ENCODE results near the gene BCL11A. TPM values are rescaled to one million over a fixed set of nuclear protein-coding genes. Genes with fewer than 3 reads are reported as not detected.
A peak's percentile ranks its signal among the peaks of the same experiment; 100 is the strongest.
"Not testable (repeated sequence)": the region's sequence is repeated elsewhere in the genome, so short reads cannot be mapped to it uniquely, and the experiment has no call there.

The BCL11A gene
- total and polyA plus RNA-seq, 2 experiments from 2014 or later, result 57.5 to 77.6 TPM

- 0 out of 2 replicates have a peak overlapping the region, but pooled peaks have one; percentile 40 for H3K4me2 ChIP-seq
- H3K9me2 ChIP-seq (ENCODE audit: insufficient read depth); ATAC-seq: not testable (repeated sequence)
Measured at GRCh38 chr2:60417210-60417609, 136.2 kb downstream of the BCL11A start.

GRCh38 chr2:60416221-60417008 is 137.0 kb downstream of the BCL11A start:
- H3K4me3 ChIP-seq, result no peak overlapping the region
- TF ChIP-seq STAT1 (IDR thresholded peaks at IDR 0.05; ENCODE audit: unreplicated experiment), result no peak
- TF ChIP-seq EZH2 (IDR thresholded peaks at IDR 0.05; ENCODE audit: low read depth, unreplicated experiment), result no peak
- TF ChIP-seq ZNF462 (CRISPR knock-in tag; IDR thresholded peaks at IDR 0.05), result no peak
- TF ChIP-seq CREB1 (CRISPR knock-in tag; IDR thresholded peaks at IDR 0.05; ENCODE audit: low read depth), result no peak
- no peak for TF ChIP-seq NANOG (IDR thresholded peaks at IDR 0.05; ENCODE audit: borderline replicate concordance)
- TF ChIP-seq EZH2phosphoT487 (IDR thresholded peaks at IDR 0.05; ENCODE audit: unreplicated experiment), result no peak
- TF ChIP-seq ZNF114 (CRISPR knock-in tag; IDR thresholded peaks at IDR 0.05), result no peak
- no peak for TF ChIP-seq ETS1 (IDR thresholded peaks at IDR 0.05)
- TF ChIP-seq CTCF (conservative IDR thresholded peaks at IDR 0.05; ENCODE audit: low read depth in 2 of 2), result no peak
- TF ChIP-seq POLR2AphosphoS5 (IDR thresholded peaks at IDR 0.05; ENCODE audit: low read depth), result no peak
- TF ChIP-seq JUNB (IDR thresholded peaks at IDR 0.05; ENCODE audit: unreplicated experiment), result no peak

More at GRCh38 chr2:60417210-60417609, 136.2 kb downstream of the BCL11A start:
- not testable (repeated sequence) for H2AFZ ChIP-seq; H3K36me3 Mint-ChIP-seq (ENCODE audit: low read depth); H3K4me3 ChIP-seq; H3K27ac Mint-ChIP-seq; H3F3A ChIP-seq (replicated peaks; ENCODE audit: low read depth); H3K79me2 ChIP-seq (replicated peaks; ENCODE audit: insufficient read depth); H4K20me1 ChIP-seq (replicated peaks; ENCODE audit: insufficient read depth); DNase-seq (ENCODE audit: low spot score); H3K27me3 ChIP-seq (ENCODE audit: insufficient read depth); H3K36me3 ChIP-seq (ENCODE audit: insufficient read depth); H3K4me3 Mint-ChIP-seq; H3K27ac ChIP-seq (ENCODE audit: low read depth)
- H3K9me3 Mint-ChIP-seq, result peaks cover 11% of the 10 kb centered on the region
- peaks cover 21% of the 10 kb centered on the region for H3K4me1 ChIP-seq (ENCODE audit: insufficient read depth)
- H3K4me1 Mint-ChIP-seq, result peaks cover 40% of the 10 kb centered on the region
- peaks cover 10% of the 10 kb centered on the region for H3K27me3 Mint-ChIP-seq (ENCODE audit: insufficient read depth, low read depth, poor library complexity)

More at GRCh38 chr2:60416221-60417008, 137.0 kb downstream of the BCL11A start:
- no peak overlapping the region for H3K4me3 Mint-ChIP-seq
- Histone ChIP-seq H3K79me2 (replicated peaks; ENCODE audit: insufficient read depth) (no peaks in the 10 kb centered on the region), H2AFZ (no peak overlapping the region), H3F3A (replicated peaks; ENCODE audit: low read depth) (no peaks in the 10 kb centered on the region), H4K20me1 (replicated peaks; ENCODE audit: insufficient read depth) (no peaks in the 10 kb centered on the region), H3K4me2 (0 out of 2 replicates have a peak overlapping the region, but pooled peaks have one; percentile 40), H3K36me3 (ENCODE audit: insufficient read depth) (no peaks in the 10 kb centered on the region), H3K27me3 (ENCODE audit: insufficient read depth) (no peaks in the 10 kb centered on the region), H3K9me2 (ENCODE audit: insufficient read depth) (no peaks in the 10 kb centered on the region), H3K27ac (ENCODE audit: low read depth) (no peak overlapping the region), H3K4me1 (ENCODE audit: insufficient read depth) (peaks cover 24% of the 10 kb centered on the region)
- peaks cover 10% of the 10 kb centered on the region for H3K27me3 Mint-ChIP-seq (ENCODE audit: insufficient read depth, low read depth, poor library complexity)
- ATAC-seq, result peak; percentile 54
- H3K9me3 Mint-ChIP-seq, result peaks cover 11% of the 10 kb centered on the region
- H3K4me1 Mint-ChIP-seq, result peaks cover 44% of the 10 kb centered on the region
- no peak for DNase-seq (ENCODE audit: low spot score)
- no peak overlapping the region for H3K27ac Mint-ChIP-seq
- peaks cover 6% of the 10 kb centered on the region; the same call in 2 of the 3 replicates for H3K36me3 Mint-ChIP-seq (ENCODE audit: low read depth)

All from GM23338 (cell line).